ENCODE data around the gene LTBP1.

LTBP1 gene

GRCh38 chr2:33406622-33407021 is 459.9 kb downstream of the LTBP1 start:
- FAIRE-seq (no peak), DNase-seq (ENCODE audit: insufficient read length) (no peak)
- TF ChIP-seq TAF1 (IDR thresholded peaks at IDR 0.05; ENCODE audit: borderline replicate concordance, low read depth, low read length): no peak
- TF ChIP-seq POLR2A (IDR thresholded peaks at IDR 0.05; ENCODE audit: low read depth, low read length): no peak
- no peak for TF ChIP-seq POLR2AphosphoS5 (IDR thresholded peaks at IDR 0.05; ENCODE audit: low read depth, low read length)

- DNase-seq (ENCODE audit: insufficient read length): no peak
- TF ChIP-seq TAF1 (IDR thresholded peaks at IDR 0.05; ENCODE audit: borderline replicate concordance, low read depth, low read length) (no peak), POLR2AphosphoS5 (IDR thresholded peaks at IDR 0.05; ENCODE audit: low read depth, low read length) (no peak), POLR2A (IDR thresholded peaks at IDR 0.05; ENCODE audit: low read depth, low read length) (no peak)
- no peak for FAIRE-seq
These were observed 461.4 kb downstream of the LTBP1 start for GRCh38 chr2:33408109-33408508.

- FAIRE-seq: no peak
- no peak for TF ChIP-seq POLR2AphosphoS5 (IDR thresholded peaks at IDR 0.05; ENCODE audit: low read depth, low read length)
- no peak for TF ChIP-seq POLR2A (IDR thresholded peaks at IDR 0.05; ENCODE audit: low read depth, low read length)
- TF ChIP-seq TAF1 (IDR thresholded peaks at IDR 0.05; ENCODE audit: borderline replicate concordance, low read depth, low read length): no peak
- no peak for DNase-seq (ENCODE audit: insufficient read length)
These were observed 462.7 kb downstream of the LTBP1 start for GRCh38 chr2:33409417-33409955.

GRCh38 chr2:33411765-33412164 is 465.0 kb downstream of the LTBP1 start:
- TF ChIP-seq TAF1 (IDR thresholded peaks at IDR 0.05; ENCODE audit: borderline replicate concordance, low read depth, low read length) (no peak), POLR2AphosphoS5 (IDR thresholded peaks at IDR 0.05; ENCODE audit: low read depth, low read length) (no peak), POLR2A (IDR thresholded peaks at IDR 0.05; ENCODE audit: low read depth, low read length) (no peak)
- no peak for DNase-seq (ENCODE audit: insufficient read length)
- no peak for FAIRE-seq

- no peak for TF ChIP-seq POLR2AphosphoS5 (IDR thresholded peaks at IDR 0.05; ENCODE audit: low read depth, low read length)
- no peak for TF ChIP-seq POLR2A (IDR thresholded peaks at IDR 0.05; ENCODE audit: low read depth, low read length)
- TF ChIP-seq TAF1 (IDR thresholded peaks at IDR 0.05; ENCODE audit: borderline replicate concordance, low read depth, low read length): no peak
- no peak for DNase-seq (ENCODE audit: insufficient read length)
- no peak for FAIRE-seq
These were observed 466.2 kb downstream of the LTBP1 start for GRCh38 chr2:33412920-33413319.

- TF ChIP-seq POLR2A (IDR thresholded peaks at IDR 0.05; ENCODE audit: low read depth, low read length) (no peak), POLR2AphosphoS5 (IDR thresholded peaks at IDR 0.05; ENCODE audit: low read depth, low read length) (no peak), TAF1 (IDR thresholded peaks at IDR 0.05; ENCODE audit: borderline replicate concordance, low read depth, low read length) (no peak)
- DNase-seq (ENCODE audit: insufficient read length) (no peak), FAIRE-seq (no peak)
These were observed 472.9 kb downstream of the LTBP1 start for GRCh38 chr2:33419581-33420200.

- DNase-seq (ENCODE audit: insufficient read length) (no peak), FAIRE-seq (no peak)
These were observed 474.0 kb downstream of the LTBP1 start for GRCh38 chr2:33420726-33421125.

GRCh38 chr2:33421820-33422219 is 475.1 kb downstream of the LTBP1 start:
- FAIRE-seq (no peak), DNase-seq (ENCODE audit: insufficient read length) (no peak)
- TF ChIP-seq POLR2AphosphoS5 (IDR thresholded peaks at IDR 0.05; ENCODE audit: low read depth, low read length): no peak
- no peak for TF ChIP-seq TAF1 (IDR thresholded peaks at IDR 0.05; ENCODE audit: borderline replicate concordance, low read depth, low read length)
- no peak for TF ChIP-seq POLR2A (IDR thresholded peaks at IDR 0.05; ENCODE audit: low read depth, low read length)

More at GRCh38 chr2:33420726-33421125, 474.0 kb downstream of the LTBP1 start:
- TF ChIP-seq POLR2A (IDR thresholded peaks at IDR 0.05; ENCODE audit: low read depth, low read length) (no peak), POLR2AphosphoS5 (IDR thresholded peaks at IDR 0.05; ENCODE audit: low read depth, low read length) (no peak)

- no peak for TF ChIP-seq TAF1 (IDR thresholded peaks at IDR 0.05; ENCODE audit: borderline replicate concordance, low read depth, low read length)
- TF ChIP-seq POLR2A (IDR thresholded peaks at IDR 0.05; ENCODE audit: low read depth, low read length): no peak
- TF ChIP-seq POLR2AphosphoS5 (IDR thresholded peaks at IDR 0.05; ENCODE audit: low read depth, low read length): no peak
- FAIRE-seq: no peak
- DNase-seq (ENCODE audit: insufficient read length): no peak
These were observed 478.4 kb downstream of the LTBP1 start for GRCh38 chr2:33425161-33425560.

GRCh38 chr2:33425586-33426031 is 478.9 kb downstream of the LTBP1 start:
- TF ChIP-seq TAF1 (IDR thresholded peaks at IDR 0.05; ENCODE audit: borderline replicate concordance, low read depth, low read length): no peak
- TF ChIP-seq POLR2A (IDR thresholded peaks at IDR 0.05; ENCODE audit: low read depth, low read length): no peak
- TF ChIP-seq POLR2AphosphoS5 (IDR thresholded peaks at IDR 0.05; ENCODE audit: low read depth, low read length): no peak
- DNase-seq (ENCODE audit: insufficient read length) (no peak), FAIRE-seq (no peak)

GRCh38 chr2:33426666-33427231 is 480.0 kb downstream of the LTBP1 start:
- FAIRE-seq: no peak
- no peak for DNase-seq (ENCODE audit: insufficient read length)
- no peak for TF ChIP-seq POLR2A (IDR thresholded peaks at IDR 0.05; ENCODE audit: low read depth, low read length)
- TF ChIP-seq POLR2AphosphoS5 (IDR thresholded peaks at IDR 0.05; ENCODE audit: low read depth, low read length): no peak
- no peak for TF ChIP-seq TAF1 (IDR thresholded peaks at IDR 0.05; ENCODE audit: borderline replicate concordance, low read depth, low read length)

GRCh38 chr2:33430077-33430476 is 483.3 kb downstream of the LTBP1 start:
- TF ChIP-seq POLR2A (IDR thresholded peaks at IDR 0.05; ENCODE audit: low read depth, low read length) (no peak), TAF1 (IDR thresholded peaks at IDR 0.05; ENCODE audit: borderline replicate concordance, low read depth, low read length) (no peak), POLR2AphosphoS5 (IDR thresholded peaks at IDR 0.05; ENCODE audit: low read depth, low read length) (no peak)
- no peak for FAIRE-seq
- DNase-seq (ENCODE audit: insufficient read length): no peak

Data from GM12892 (cell line).